Tibial artery (tissue), 4 donors: ENCODE measurements around the gene FDPS.

Source experiments
- DNase-seq, 2 donors: peaks; one replicate each; pipeline ENCODE4 v3.0.0-alpha.2; 2019
- H3K27ac ChIP-seq, 2 donors: fragments of 200-600 bp; sonication (generic) in 1 of 2; 1 replicate in 1 of 2; 2 replicates in 1 of 2; pipeline ENCODE4 v1.5.1; 2018 to 2019; ENCODE audit warnings: mild to moderate bottlenecking in 1 of 2
- H3K27me3 ChIP-seq, 2 donors: fragments of 200-600 bp; sonication (generic) in 1 of 2; one replicate each; pipeline versions ENCODE4 v1.5.1 to v1.6.0; 2016 to 2019
- H3K36me3 ChIP-seq, 3 donors: fragments of 200-600 bp; sonication (generic) in 2 of 3; one replicate each; pipeline ENCODE4 v1.5.1; 2016 to 2019; ENCODE audit warnings: mild to moderate bottlenecking in 2 of 3
- H3K4me1 ChIP-seq, 4 donors: fragments of 200-600 bp; sonication (generic) in 2 of 4; 1 replicate in 3 of 4; 2 replicates in 1 of 4; pipeline ENCODE4 v1.5.1; 2016 to 2019
- H3K4me3 ChIP-seq, 2 donors: fragments of 200-600 bp; sonication (generic) in 1 of 2; 1 replicate in 1 of 2; 2 replicates in 1 of 2; pipeline ENCODE4 v1.5.1; 2018 to 2019; ENCODE audit warnings: mild to moderate bottlenecking in 2 of 2
- H3K9me3 ChIP-seq, 3 donors: fragments of 200-600 bp; sonication (generic) in 1 of 3; one replicate each; pipeline ENCODE4 v1.5.1; 2016 to 2019
- intact Hi-C: fragments of 100-400 bp; cut with DNase I; formaldehyde crosslinking; loops from one replicate; pipeline ENCODE4 v1.15.0; 2023; ENCODE audit warnings: low total_unique reads
- TF ChIP-seq, protein P1 (sequence below), 2 experiments: fragments of 200-600 bp in 1 of 2; fragments of 450-650 bp in 1 of 2; IDR thresholded peaks; one replicate each; pipeline ENCODE4 v1.5.1; 2017 to 2019; ENCODE audit warnings: antibody characterized with exemption in 2 of 2, mild to moderate bottlenecking in 1 of 2, moderate library complexity in 1 of 2

FDPS gene

DNA sequence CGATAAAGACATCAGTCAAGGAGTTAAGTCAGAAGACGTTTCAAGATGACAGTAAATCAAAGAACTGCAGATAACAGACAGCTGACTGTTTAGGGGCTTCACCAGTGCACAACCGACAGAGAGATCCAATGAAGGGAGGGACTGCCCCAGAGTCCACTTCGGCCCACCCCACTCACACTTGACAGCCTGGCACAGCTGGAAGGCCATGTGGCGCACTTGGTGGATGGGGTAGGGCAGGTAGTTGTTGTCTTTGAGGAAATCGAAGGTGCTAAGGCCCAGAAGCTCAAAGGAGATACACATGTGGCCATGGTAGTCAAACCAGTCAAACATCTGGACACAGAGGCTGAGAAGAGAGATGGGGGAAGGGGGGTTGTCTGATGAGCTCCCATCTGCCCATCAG is 42.1 kb upstream of the FDPS start:
- peaks cover 70 to 85% (median 81%) of the 10 kb centered on the region in 3 donors for H3K36me3 ChIP-seq
- no peaks in the 10 kb centered on the region for H3K9me3 ChIP-seq
- no peak for DNase-seq
- no peaks in the 10 kb centered on the region for H3K27me3 ChIP-seq
- TF ChIP-seq, protein P1, sequence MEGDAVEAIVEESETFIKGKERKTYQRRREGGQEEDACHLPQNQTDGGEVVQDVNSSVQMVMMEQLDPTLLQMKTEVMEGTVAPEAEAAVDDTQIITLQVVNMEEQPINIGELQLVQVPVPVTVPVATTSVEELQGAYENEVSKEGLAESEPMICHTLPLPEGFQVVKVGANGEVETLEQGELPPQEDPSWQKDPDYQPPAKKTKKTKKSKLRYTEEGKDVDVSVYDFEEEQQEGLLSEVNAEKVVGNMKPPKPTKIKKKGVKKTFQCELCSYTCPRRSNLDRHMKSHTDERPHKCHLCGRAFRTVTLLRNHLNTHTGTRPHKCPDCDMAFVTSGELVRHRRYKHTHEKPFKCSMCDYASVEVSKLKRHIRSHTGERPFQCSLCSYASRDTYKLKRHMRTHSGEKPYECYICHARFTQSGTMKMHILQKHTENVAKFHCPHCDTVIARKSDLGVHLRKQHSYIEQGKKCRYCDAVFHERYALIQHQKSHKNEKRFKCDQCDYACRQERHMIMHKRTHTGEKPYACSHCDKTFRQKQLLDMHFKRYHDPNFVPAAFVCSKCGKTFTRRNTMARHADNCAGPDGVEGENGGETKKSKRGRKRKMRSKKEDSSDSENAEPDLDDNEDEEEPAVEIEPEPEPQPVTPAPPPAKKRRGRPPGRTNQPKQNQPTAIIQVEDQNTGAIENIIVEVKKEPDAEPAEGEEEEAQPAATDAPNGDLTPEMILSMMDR (IDR thresholded peaks at IDR 0.05), result no peak
- intact Hi-C loops, result no loop called here
- peaks cover 0 to 17% (median 11%) of the 10 kb centered on the region in 4 donors for H3K4me1 ChIP-seq
- no peak overlapping the region for H3K27ac ChIP-seq
- no peak overlapping the region for H3K4me3 ChIP-seq

DNA sequence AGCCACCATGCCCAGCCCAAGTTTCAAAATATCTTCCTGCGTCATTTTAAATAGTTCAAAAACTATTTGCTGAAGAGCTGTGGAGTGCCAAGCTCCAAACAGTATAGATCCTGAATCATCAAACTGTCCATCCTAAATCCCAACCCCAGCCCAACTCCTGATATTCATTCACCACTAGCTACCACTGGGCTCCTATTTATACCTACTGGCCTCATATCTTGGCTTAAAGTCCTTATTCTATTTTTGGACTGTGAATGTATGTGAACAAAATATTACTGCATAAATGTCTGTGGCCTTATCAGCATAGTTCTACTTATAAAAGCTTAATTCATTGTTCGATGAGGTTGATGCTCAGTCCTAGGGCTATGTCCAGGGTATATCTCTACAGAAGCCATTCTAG is 41.3 kb upstream of the FDPS start:
- intact Hi-C loops, result no loop called here
- no peak for DNase-seq
- H3K4me1 ChIP-seq, result peaks cover 0 to 22% (median 18%) of the 10 kb centered on the region in 4 donors

DNA sequence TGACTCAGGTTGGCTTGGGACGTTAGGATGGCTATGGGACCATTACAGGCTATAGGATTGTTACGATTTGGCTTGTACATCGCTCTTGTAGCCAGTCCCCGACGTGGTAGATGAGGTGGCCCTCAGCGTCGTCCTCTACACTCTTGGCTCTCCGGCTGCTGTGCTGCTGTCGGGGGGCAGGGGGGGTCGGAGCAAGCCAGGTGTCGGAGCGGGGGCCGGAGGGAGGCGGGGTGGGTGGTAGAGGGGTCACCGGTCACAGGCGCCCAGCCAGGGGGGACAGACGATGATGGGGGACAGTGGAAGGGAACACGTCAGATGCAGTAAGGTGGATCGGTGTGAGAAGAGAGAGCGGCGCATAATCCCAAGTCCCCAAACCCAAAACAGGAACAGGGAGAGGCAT is 40.0 kb upstream of the FDPS start:
- Histone ChIP-seq H3K27ac (no peak overlapping the region), H3K27me3 (no peaks in the 10 kb centered on the region), H3K4me3 (no peak overlapping the region), H3K9me3 (no peaks in the 10 kb centered on the region), H3K36me3 (peaks cover 69 to 76% (median 73%) of the 10 kb centered on the region in 3 donors), H3K4me1 (peaks cover under 1 to 18% (median 16%) of the 10 kb centered on the region in 4 donors)
- intact Hi-C loops, result no loop called here
- TF ChIP-seq, protein P1 (IDR thresholded peaks at IDR 0.05), result no peak
- DNase-seq, result no peak

More for the DNA sequence above, 41.3 kb upstream of the FDPS start:
- H3K4me3 ChIP-seq, result no peak overlapping the region
- H3K27ac ChIP-seq, result no peak overlapping the region
- H3K9me3 ChIP-seq, result no peaks in the 10 kb centered on the region
- TF ChIP-seq, protein P1 (IDR thresholded peaks at IDR 0.05), result no peak
- H3K36me3 ChIP-seq, result peaks cover 70 to 85% (median 81%) of the 10 kb centered on the region in 3 donors
- H3K27me3 ChIP-seq, result no peaks in the 10 kb centered on the region

DNA sequence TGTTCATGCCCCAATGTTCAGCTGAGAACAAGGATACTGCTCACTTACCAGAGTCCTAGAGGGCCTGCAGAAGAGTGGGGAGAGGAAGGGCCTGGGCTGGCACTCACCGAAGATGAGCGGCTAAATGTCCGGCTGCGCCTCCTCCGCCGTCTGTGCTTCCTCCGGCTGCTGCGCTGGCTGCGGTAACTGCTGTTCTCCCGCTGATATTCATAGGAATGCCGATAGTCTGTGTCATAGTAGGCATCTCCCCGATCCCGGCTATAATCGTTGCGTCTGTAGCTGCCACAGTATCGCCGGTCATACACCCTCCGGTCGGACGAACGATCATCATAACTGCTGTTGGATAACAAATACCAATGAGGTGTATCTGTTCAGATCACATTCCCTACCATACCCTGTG is 39.3 kb upstream of the FDPS start:
- TF ChIP-seq, protein P1 (IDR thresholded peaks at IDR 0.05), result no peak
- Histone ChIP-seq H3K27me3 (no peaks in the 10 kb centered on the region), H3K36me3 (peaks cover 62 to 69% (median 65%) of the 10 kb centered on the region in 3 donors), H3K4me3 (no peak overlapping the region), H3K9me3 (no peaks in the 10 kb centered on the region), H3K4me1 (peaks cover 3 to 22% (median 20%) of the 10 kb centered on the region in 4 donors), H3K27ac (no peak overlapping the region)
- intact Hi-C loops, result no loop called here
- DNase-seq, result no peak

DNA sequence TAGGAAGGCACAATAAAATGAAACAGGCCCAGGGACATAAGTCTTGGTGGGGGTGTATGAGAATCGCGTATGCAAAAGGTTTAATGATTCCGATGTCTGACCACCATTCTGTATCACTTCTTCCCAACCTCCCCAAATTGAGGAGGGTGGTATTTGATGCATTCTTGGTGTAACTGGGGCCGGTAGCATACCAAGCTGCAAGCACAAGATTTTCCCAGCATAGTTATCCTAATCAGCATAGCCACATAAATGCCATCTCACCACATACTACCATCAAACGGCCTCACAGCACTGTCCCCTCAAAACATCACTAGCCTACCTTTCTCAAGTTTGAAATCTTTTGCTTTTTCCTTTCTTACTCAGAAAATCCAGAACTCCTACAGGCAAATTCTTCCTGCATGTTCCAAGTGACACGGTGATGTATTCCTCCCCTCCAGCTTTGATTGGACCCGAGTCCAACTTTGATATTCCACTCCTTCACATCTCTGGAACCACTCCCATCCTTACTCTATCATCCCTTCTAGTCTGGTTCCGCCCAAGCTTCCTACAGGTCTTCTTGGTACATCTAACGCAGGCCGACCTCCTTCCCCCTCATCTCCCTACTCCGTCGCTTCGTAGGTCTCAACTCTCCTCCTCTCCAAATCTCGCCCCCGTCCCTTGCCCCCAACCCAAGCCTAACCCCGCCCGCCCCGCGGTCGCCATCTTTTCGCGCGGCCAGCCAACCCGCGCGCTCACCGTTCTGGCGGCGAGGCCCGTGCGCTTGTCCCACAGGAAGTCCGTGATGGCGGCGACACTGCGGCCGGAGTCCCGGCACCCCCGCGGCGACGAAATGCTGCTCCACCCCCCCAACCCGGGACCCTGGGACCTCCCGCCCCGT is 36.0 kb upstream of the FDPS start:
- no peaks in the 10 kb centered on the region for H3K27me3 ChIP-seq
- peaks cover 10 to 32% (median 28%) of the 10 kb centered on the region in 4 donors for H3K4me1 ChIP-seq
- no peaks in the 10 kb centered on the region for H3K9me3 ChIP-seq
- intact Hi-C loops, result loop anchor here (10.0 kb wide), 1 partner anchor 292 kb away; the partner anchor contains the start of gene ASH1L
- DNase-seq, result no peak
- TF ChIP-seq, protein P1 (IDR thresholded peaks at IDR 0.05), result no peak
- peak overlapping the region; percentile 61 to 67 for H3K4me3 ChIP-seq
- H3K27ac ChIP-seq, result peak overlapping the region; percentile 88 to 93
- peaks cover 32 to 35% (median 32%) of the 10 kb centered on the region in 3 donors for H3K36me3 ChIP-seq
